Activated T-cell treated with anti-CD3 and anti-CD28 coated beads, Interleukin-2, amount 50 U/mL, for 48 hours (primary cell): ENCODE data around the gene PCDHAC1.

Experiments
- DNase-seq, 2 experiments: peaks; one replicate each; pipeline ENCODE4 v3.0.0-alpha.2; 2020

PCDHAC1 gene

GRCh38 chr5:140967226-140967893 is 41.3 kb downstream of the PCDHAC1 start:
- DNase-seq: no peak

DNA sequence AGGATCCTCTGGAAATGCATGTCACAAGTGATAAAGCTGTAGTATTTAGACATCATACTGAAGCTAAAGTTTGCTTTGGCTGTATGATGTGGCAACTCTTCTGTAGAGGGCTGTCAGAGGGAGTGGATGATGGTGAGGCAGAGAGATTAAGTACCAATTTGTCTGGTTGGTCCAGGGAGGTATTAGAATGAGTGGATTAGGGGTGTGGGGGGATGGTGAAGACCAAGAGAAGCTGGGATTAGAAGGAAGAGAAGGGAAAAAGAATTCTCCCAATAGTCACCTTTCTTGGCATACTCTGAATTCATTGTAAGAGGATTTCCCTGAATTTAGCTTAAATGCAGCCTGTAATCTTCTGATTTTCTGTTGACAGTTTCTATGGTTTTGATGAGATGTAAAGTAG is 43.8 kb downstream of the PCDHAC1 start:
- no peak for DNase-seq

- DNase-seq: no peak
Observed at GRCh38 chr5:140973550-140973949, 47.5 kb downstream of the PCDHAC1 start.

DNA sequence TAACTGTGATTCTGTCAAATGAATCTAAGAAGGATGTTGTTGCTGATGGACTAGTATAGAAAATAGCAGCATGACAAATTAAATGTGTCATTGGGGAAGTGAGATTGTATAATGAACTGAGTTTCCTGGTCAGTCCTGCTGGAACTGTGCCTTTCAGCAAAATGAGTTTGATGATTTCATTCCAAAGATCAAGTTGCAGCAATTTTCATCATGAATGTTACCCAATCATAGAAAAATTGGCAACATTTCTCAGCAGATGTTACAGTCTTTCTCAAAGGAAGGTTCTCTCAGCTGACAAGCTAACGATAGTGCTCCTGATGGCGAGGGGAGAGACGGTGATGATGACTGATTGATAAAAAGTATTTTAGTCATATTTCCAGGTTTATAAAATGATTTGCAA is 50.9 kb downstream of the PCDHAC1 start:
- DNase-seq: no peak

DNA sequence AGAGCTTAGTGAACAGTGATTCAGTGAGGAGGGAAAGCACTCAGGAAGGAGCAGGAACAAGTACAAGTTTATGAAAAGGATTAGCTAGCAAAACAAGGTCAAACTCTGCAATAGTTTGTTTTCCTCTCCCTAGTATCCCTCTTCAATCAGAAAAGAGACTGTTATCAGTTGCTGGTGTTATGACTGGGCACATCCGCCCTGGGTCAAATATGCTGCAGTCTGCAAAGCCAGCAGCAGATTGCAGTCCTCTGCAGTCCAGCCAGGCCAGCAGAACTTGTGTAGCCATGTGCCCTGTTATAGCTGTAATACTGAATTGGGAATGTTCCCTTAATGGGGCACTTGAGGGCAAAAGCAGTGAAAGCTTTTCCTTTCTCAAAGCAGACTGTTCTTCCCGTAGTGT is 52.2 kb downstream of the PCDHAC1 start:
- no peak for DNase-seq

DNA sequence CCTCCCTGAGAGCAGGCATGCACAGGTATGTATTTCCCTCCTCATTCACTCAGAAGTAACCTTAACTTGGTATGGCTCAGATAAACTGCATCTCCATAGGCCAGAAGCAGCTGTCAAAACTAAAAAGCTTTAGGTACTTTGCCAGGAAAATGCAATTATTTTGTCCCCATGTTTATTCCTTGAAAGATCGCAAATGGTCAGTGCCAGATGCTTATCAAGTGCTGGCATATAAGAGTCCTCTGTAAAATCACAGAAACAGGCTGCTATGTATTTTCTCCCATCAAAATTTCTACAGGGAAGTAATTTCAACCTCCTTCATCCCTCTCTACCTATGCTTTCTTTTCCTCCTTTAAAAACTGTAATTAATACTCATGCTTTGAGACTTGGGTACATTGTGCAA is 52.9 kb downstream of the PCDHAC1 start:
- no peak for DNase-seq
